Ascending aorta (tissue), 2 donors: ENCODE results near the gene BAG1. TPM values are rescaled to one million over a fixed set of nuclear protein-coding genes. Genes with fewer than 3 reads are reported as not detected.

Experiments
- DNase-seq, 2 donors: peaks; one replicate each; pipeline ENCODE4 v3.0.0-alpha.2; 2019; ENCODE audit warnings: low spot score in 2 of 2
- H3K27ac ChIP-seq, 2 donors: fragments of 200-600 bp; sonication (generic); one replicate each; pipeline ENCODE4 v1.5.1; 2016 to 2017; ENCODE audit warnings: mild to moderate bottlenecking in 1 of 2
- H3K27me3 ChIP-seq: fragments of 200-600 bp; sonication (generic); one replicate; pipeline ENCODE4 v1.5.1; 2017
- H3K36me3 ChIP-seq, 2 donors: fragments of 200-600 bp; sonication (generic); one replicate each; pipeline ENCODE4 v1.5.1; 2016
- H3K4me1 ChIP-seq, 2 donors: fragments of 200-600 bp; sonication (generic); one replicate each; pipeline ENCODE4 v1.5.1; 2016 to 2017; ENCODE audit warnings: mild to moderate bottlenecking in 1 of 2
- H3K4me3 ChIP-seq, 2 donors: fragments of 200-600 bp; sonication (generic); one replicate each; pipeline ENCODE4 v1.5.1; 2016 to 2017; ENCODE audit warnings: mild to moderate bottlenecking in 1 of 2
- H3K9me3 ChIP-seq, 2 donors: fragments of 200-600 bp; sonication (generic); one replicate each; pipeline ENCODE4 v1.5.1; 2016
- CTCF ChIP-seq, 3 experiments: fragments of 200-600 bp in 2 of 3; fragments of 450-650 bp in 1 of 3; sonication (generic) in 2 of 3; IDR thresholded peaks; one replicate each; pipeline ENCODE4 v1.5.1; 2016 to 2019; ENCODE audit warnings: antibody characterized with exemption in 3 of 3, mild to moderate bottlenecking in 1 of 3, moderate library complexity in 1 of 3
- intact Hi-C: fragments of 100-400 bp; cut with DNase I; formaldehyde crosslinking; loops from one replicate; pipeline ENCODE4 v1.15.1; 2023
- total RNA-seq: library from RNA; depleted of rRNA; stranded (reverse); fragments of >200 nt; gene quantifications from one replicate; pipeline ENCODE4 v1.1.0, GENCODE V29; 2016

Gene BAG1
- total RNA-seq, 1 donor from 2014 or later: 58.5 TPM

GRCh38 chr9:33229359-33230114 is 35.0 kb downstream of the BAG1 start:
- Histone ChIP-seq H3K36me3 (no peaks in the 10 kb centered on the region), H3K4me1 (peaks cover 0 to 5% of the 10 kb centered on the region in 2 donors), H3K4me3 (no peak overlapping the region), H3K27ac (no peak overlapping the region), H3K9me3 (no peaks in the 10 kb centered on the region), H3K27me3 (no peaks in the 10 kb centered on the region)
- DNase-seq: no peak
- intact Hi-C loops: loop anchor here (5.0 kb wide), 1 partner anchor 97 kb away; no protein-coding TSS in a partner anchor
- TF ChIP-seq CTCF (IDR thresholded peaks at IDR 0.05): no peak

GRCh38 chr9:33228606-33229005 is 35.9 kb downstream of the BAG1 start:
- Histone ChIP-seq H3K27ac (no peak overlapping the region), H3K36me3 (no peaks in the 10 kb centered on the region), H3K4me1 (peaks cover 0 to 5% of the 10 kb centered on the region in 2 donors), H3K4me3 (no peak overlapping the region), H3K27me3 (no peaks in the 10 kb centered on the region), H3K9me3 (no peaks in the 10 kb centered on the region)
- DNase-seq: no peak
- intact Hi-C loops: loop anchor here (5.0 kb wide), 1 partner anchor 96 kb away; no protein-coding TSS in a partner anchor
- no peak for TF ChIP-seq CTCF (IDR thresholded peaks at IDR 0.05)

GRCh38 chr9:33227741-33228140 is 36.8 kb downstream of the BAG1 start:
- no peaks in the 10 kb centered on the region for H3K27me3 ChIP-seq
- peaks cover 0 to 5% of the 10 kb centered on the region in 2 donors for H3K4me1 ChIP-seq
- no peak for TF ChIP-seq CTCF (IDR thresholded peaks at IDR 0.05)
- no peak overlapping the region for H3K27ac ChIP-seq
- H3K9me3 ChIP-seq: no peaks in the 10 kb centered on the region
- intact Hi-C loops: loop anchor here (5.0 kb wide), 1 partner anchor 95 kb away; no protein-coding TSS in a partner anchor
- no peaks in the 10 kb centered on the region for H3K36me3 ChIP-seq
- DNase-seq: no peak
- H3K4me3 ChIP-seq: no peak overlapping the region

GRCh38 chr9:33227008-33227398 is 37.5 kb downstream of the BAG1 start:
- DNase-seq: peak; percentile 19 to 72
- Histone ChIP-seq H3K36me3 (no peaks in the 10 kb centered on the region), H3K4me1 (peaks cover 0 to 5% of the 10 kb centered on the region in 2 donors), H3K4me3 (no peak overlapping the region), H3K9me3 (no peaks in the 10 kb centered on the region), H3K27me3 (no peaks in the 10 kb centered on the region), H3K27ac (no peak overlapping the region)
- no peak for TF ChIP-seq CTCF (IDR thresholded peaks at IDR 0.05)
- intact Hi-C loops: loop anchor here (5.0 kb wide), 1 partner anchor 95 kb away; no protein-coding TSS in a partner anchor

- Histone ChIP-seq H3K27me3 (no peaks in the 10 kb centered on the region), H3K4me1 (peaks cover 0 to 5% of the 10 kb centered on the region in 2 donors), H3K4me3 (no peak overlapping the region), H3K27ac (peak overlapping the region in 1 of 2 donors; percentile 24), H3K36me3 (no peaks in the 10 kb centered on the region), H3K9me3 (no peaks in the 10 kb centered on the region)
- DNase-seq: peak in 1 of 2 donors; percentile 86
- intact Hi-C loops: loop anchor here (1.0 to 5.0 kb wide), 4 partner anchors 27 to 144 kb away; partner anchors contain the start of gene B4GALT1
- peak; percentile 62 to 76 (median 75) for TF ChIP-seq CTCF (IDR thresholded peaks at IDR 0.05)
These were observed 39.0 kb downstream of the BAG1 start for GRCh38 chr9:33225319-33226147.
